HFFc6 (cell line): ENCODE data around the gene BCAT1. TPM values are rescaled to one million over a fixed set of nuclear protein-coding genes. Genes with fewer than 3 reads are reported as not detected.
A peak's percentile ranks its signal among the peaks of the same experiment; 100 is the strongest.
"Not testable (repeated sequence)": the region's sequence is repeated elsewhere in the genome, so short reads cannot be mapped to it uniquely, and the experiment has no call there.

ENCODE experiments used
- DNase-seq: peaks from one replicate; pipeline ENCODE4 v3.0.0-alpha.2; 2018
- H3K27ac Mint-ChIP-seq: 2 replicates; pipeline ENCODE4 v1.8.0; 2020; ENCODE audit warnings: mild to moderate bottlenecking, mixed read lengths
- H3K27me3 Mint-ChIP-seq: 2 replicates; pipeline ENCODE4 v1.8.0; 2021; ENCODE audit warnings: mild to moderate bottlenecking, moderate library complexity, mixed read lengths; ENCODE audit not compliant: insufficient read depth
- H3K36me3 Mint-ChIP-seq: 2 replicates; pipeline ENCODE4 v1.8.0; 2021; ENCODE audit warnings: low read depth, mixed read lengths
- H3K4me1 Mint-ChIP-seq: 2 replicates; pipeline ENCODE4 v1.8.0; 2020; ENCODE audit warnings: low read depth, mixed read lengths
- H3K4me3 Mint-ChIP-seq: 2 replicates; pipeline ENCODE4 v1.8.0; 2020; ENCODE audit warnings: mild to moderate bottlenecking, moderate library complexity, mixed read lengths
- H3K9me3 Mint-ChIP-seq: 2 replicates; pipeline ENCODE4 v1.8.0; 2020; ENCODE audit warnings: mild to moderate bottlenecking, mixed read lengths
- total RNA-seq, 6 experiments: library from RNA; stranded (reverse); fragmentation: NEBNext Ultra II Directional; extraction: Animal tissue kit (Norgen Biotek cat#: 25700); gene quantifications; 2 replicates in 1 of 6; 3 replicates in 5 of 6; pipeline ENCODE4 v1.2.3, GENCODE V29; 2021
- TF ChIP-seq, protein P1 (sequence below): fragments of 200-600 bp; sonication (generic); IDR thresholded peaks from 2 replicates; pipeline ENCODE4 v1.5.0; 2021; ENCODE audit warnings: antibody characterized with exemption, mild to moderate bottlenecking

BCAT1 gene
- total RNA-seq, 6 experiments from 2014 or later, result 156 to 180 (median 173) TPM

DNA sequence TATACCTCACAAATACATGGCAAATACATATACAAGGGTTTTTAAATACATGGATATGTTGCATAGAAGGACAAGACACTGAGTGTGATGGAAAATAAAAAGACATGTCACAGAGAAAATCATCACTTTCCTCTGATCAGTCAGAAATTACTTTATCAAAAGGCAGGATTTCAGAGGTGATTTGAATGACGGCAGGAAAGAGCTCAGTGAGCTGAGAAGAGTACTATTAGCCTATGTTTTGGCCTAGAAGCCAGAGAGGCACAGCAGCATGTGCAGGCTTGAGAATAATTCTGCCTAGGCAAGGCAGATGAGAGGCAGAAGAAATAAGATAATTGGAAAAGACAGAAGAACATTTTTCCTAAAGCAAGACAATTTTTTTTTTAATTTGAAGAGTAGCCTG lies 94.9 kb downstream of the BCAT1 start:
- TF ChIP-seq, protein P1, sequence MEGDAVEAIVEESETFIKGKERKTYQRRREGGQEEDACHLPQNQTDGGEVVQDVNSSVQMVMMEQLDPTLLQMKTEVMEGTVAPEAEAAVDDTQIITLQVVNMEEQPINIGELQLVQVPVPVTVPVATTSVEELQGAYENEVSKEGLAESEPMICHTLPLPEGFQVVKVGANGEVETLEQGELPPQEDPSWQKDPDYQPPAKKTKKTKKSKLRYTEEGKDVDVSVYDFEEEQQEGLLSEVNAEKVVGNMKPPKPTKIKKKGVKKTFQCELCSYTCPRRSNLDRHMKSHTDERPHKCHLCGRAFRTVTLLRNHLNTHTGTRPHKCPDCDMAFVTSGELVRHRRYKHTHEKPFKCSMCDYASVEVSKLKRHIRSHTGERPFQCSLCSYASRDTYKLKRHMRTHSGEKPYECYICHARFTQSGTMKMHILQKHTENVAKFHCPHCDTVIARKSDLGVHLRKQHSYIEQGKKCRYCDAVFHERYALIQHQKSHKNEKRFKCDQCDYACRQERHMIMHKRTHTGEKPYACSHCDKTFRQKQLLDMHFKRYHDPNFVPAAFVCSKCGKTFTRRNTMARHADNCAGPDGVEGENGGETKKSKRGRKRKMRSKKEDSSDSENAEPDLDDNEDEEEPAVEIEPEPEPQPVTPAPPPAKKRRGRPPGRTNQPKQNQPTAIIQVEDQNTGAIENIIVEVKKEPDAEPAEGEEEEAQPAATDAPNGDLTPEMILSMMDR, result no peak
- H3K4me1 Mint-ChIP-seq, result peaks cover 65% of the 10 kb centered on the region
- H3K36me3 Mint-ChIP-seq, result peaks cover 56% of the 10 kb centered on the region
- no peaks in the 10 kb centered on the region for H3K9me3 Mint-ChIP-seq
- no peak overlapping the region for H3K4me3 Mint-ChIP-seq
- no peak for DNase-seq
- H3K27me3 Mint-ChIP-seq, result no peaks in the 10 kb centered on the region; the same call in none of the 2 replicates
- peak overlapping the region; percentile 83 for H3K27ac Mint-ChIP-seq

DNA sequence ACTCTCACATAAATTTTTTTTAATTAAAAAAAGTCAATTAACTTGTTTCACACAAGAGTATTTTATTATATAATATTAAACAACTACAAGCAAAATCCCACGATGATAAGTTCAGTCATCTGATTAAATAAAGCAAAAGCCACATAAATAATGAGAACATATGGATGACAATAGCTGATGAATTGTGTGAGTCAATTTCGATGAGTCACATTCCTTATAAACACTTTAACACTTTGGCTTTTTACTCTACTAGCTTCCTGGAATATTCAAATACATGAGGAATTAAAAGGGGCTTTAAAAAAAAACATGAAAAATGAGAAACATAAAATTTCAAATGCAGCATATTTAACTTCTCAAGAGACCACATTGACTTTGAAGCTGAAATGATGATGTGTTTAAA lies 95.3 kb downstream of the BCAT1 start:
- TF ChIP-seq, protein P1, result no peak
- H3K9me3 Mint-ChIP-seq, result no peaks in the 10 kb centered on the region
- no peak overlapping the region for H3K4me3 Mint-ChIP-seq
- no peaks in the 10 kb centered on the region; the same call in none of the 2 replicates for H3K27me3 Mint-ChIP-seq
- peaks cover 52% of the 10 kb centered on the region for H3K36me3 Mint-ChIP-seq
- DNase-seq, result peak; percentile 20
- H3K4me1 Mint-ChIP-seq, result peaks cover 65% of the 10 kb centered on the region
- H3K27ac Mint-ChIP-seq, result peak overlapping the region; percentile 83

GRCh38 chr12:24853094-24853493 lies 95.8 kb downstream of the BCAT1 start:
- H3K27ac Mint-ChIP-seq, result no peak overlapping the region
- H3K9me3 Mint-ChIP-seq, result no peaks in the 10 kb centered on the region
- TF ChIP-seq, protein P1, result no peak
- H3K36me3 Mint-ChIP-seq, result peaks cover 47% of the 10 kb centered on the region
- no peaks in the 10 kb centered on the region; the same call in none of the 2 replicates for H3K27me3 Mint-ChIP-seq
- H3K4me1 Mint-ChIP-seq, result peaks cover 65% of the 10 kb centered on the region
- H3K4me3 Mint-ChIP-seq, result no peak overlapping the region
- DNase-seq, result no peak

DNA sequence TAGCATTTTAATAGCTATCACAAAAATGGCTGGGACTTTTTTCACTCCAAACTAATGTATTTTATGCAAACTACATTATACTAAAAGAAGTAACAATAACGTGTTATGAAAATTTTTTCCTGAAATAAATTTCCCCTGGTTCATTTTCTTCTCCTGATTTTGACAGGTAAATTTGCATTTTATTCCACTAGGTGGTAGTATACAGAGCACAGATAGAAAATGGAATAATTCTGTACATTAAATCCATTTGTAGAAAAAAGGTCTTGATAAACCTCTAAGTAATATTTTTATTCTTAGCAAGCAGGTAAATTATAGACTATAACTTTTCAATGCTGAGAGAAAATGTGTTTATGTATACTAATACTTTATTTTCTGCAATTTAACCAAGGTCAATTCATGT lies 96.5 kb downstream of the BCAT1 start:
- Mint-ChIP-seq H3K4me1 (peaks cover 65% of the 10 kb centered on the region), H3K36me3 (peaks cover 41% of the 10 kb centered on the region), H3K27me3 (no peaks in the 10 kb centered on the region; the same call in none of the 2 replicates), H3K27ac (no peak overlapping the region; the same call in 1 of the 2 replicates), H3K4me3 (no peak overlapping the region), H3K9me3 (no peaks in the 10 kb centered on the region)
- no peak for DNase-seq
- TF ChIP-seq, protein P1, result peak; percentile 83

- not testable (repeated sequence) for H3K27me3 Mint-ChIP-seq, H3K4me3 Mint-ChIP-seq, H3K9me3 Mint-ChIP-seq, DNase-seq
- Mint-ChIP-seq H3K4me1 (peaks cover 65% of the 10 kb centered on the region), H3K27ac (peak overlapping the region; percentile 37), H3K36me3 (peaks cover 36% of the 10 kb centered on the region)
Observed at GRCh38 chr12:24851883-24852282, 97.0 kb downstream of the BCAT1 start.

GRCh38 chr12:24851341-24851740 lies 97.6 kb downstream of the BCAT1 start:
- no peak overlapping the region for H3K27ac Mint-ChIP-seq
- no peaks in the 10 kb centered on the region; the same call in none of the 2 replicates for H3K27me3 Mint-ChIP-seq
- TF ChIP-seq, protein P1, result no peak
- peaks cover 66% of the 10 kb centered on the region for H3K4me1 Mint-ChIP-seq
- no peak for DNase-seq
- peaks cover 35% of the 10 kb centered on the region for H3K36me3 Mint-ChIP-seq
- no peak overlapping the region for H3K4me3 Mint-ChIP-seq
- H3K9me3 Mint-ChIP-seq, result no peaks in the 10 kb centered on the region
